ENCODE measurements around the gene SPACA7. TPM values are rescaled to one million over a fixed set of nuclear protein-coding genes. Genes with fewer than 3 reads are reported as not detected.

SPACA7 gene
- total and polyA plus RNA-seq, 9 of the 15 experiments (the other 6 are each of a cell fraction or from before 2014, with no cell fraction given): not detected

GRCh38 chr13:112479389-112479788 lies 103.2 kb downstream of the SPACA7 start:
- no peak for ATAC-seq
- no peaks in the 10 kb centered on the region for H3K9me1 ChIP-seq (ENCODE audit: control insufficient read depth, insufficient read depth, low read length)
- intact Hi-C loops (cut with micrococcal nuclease): no loop called here
- H3K79me2 ChIP-seq (ENCODE audit: control insufficient read depth, insufficient read depth, low read length): no peaks in the 10 kb centered on the region
- in situ Hi-C loops (cut with MboI): no loop called here
- no peak for FAIRE-seq
- H3K4me2 ChIP-seq (ENCODE audit: insufficient read depth, low read length): no peak overlapping the region
- H3K9ac ChIP-seq (ENCODE audit: insufficient read depth in 1 of 2, low read depth in 2 of 2, low read length in 2 of 2): no peak overlapping the region
- no peaks in the 10 kb centered on the region for H3K9me3 ChIP-seq (replicated peaks; ENCODE audit: control insufficient read depth, insufficient read depth, low read depth, low read length)
- ChIA-PET CTCF (ENCODE audit: low intra/inter-chr PET ratio) (no interaction called here), POLR2A (interaction anchor here (0.7 kb wide), 1 partner anchor 36 kb away, joined by 4 read pairs; no protein-coding TSS in a partner anchor)
- DNase-seq (ENCODE audit: extremely low read depth in 1 of 4, low spot score in 3 of 4): no peak
- no peak overlapping the region for H3K27ac ChIP-seq (ENCODE audit: extremely low read depth, low read depth, low read length)
- no TSS peak for BruUV-seq (replicated peaks)
- no peaks in the 10 kb centered on the region for H3K36me3 ChIP-seq (ENCODE audit: control insufficient read depth, insufficient read depth, low read length)
- no peak overlapping the region for H3K4me3 ChIP-seq
- no peak overlapping the region for H2AFZ ChIP-seq (ENCODE audit: low read depth, low read length)
- no peaks in the 10 kb centered on the region; a peak in 1 of 5 replicates for H3K27me3 ChIP-seq (ENCODE audit: control insufficient read depth in 2 of 2, insufficient read depth in 2 of 2, low read length in 2 of 2)
- TF ChIP-seq ZKSCAN8 (CRISPR knock-in tag; IDR thresholded peaks at IDR 0.05) (no peak), NCOA6 (IDR thresholded peaks at IDR 0.05) (no peak), ATF7 (IDR thresholded peaks at IDR 0.05) (no peak), TCF15 (CRISPR knock-in tag; IDR thresholded peaks at IDR 0.05) (no peak), MGA (IDR thresholded peaks at IDR 0.05) (no peak), IRF1 (CRISPR knock-in tag; IDR thresholded peaks at IDR 0.05; ENCODE audit: borderline replicate concordance) (no peak), PHB (CRISPR knock-in tag; IDR thresholded peaks at IDR 0.05) (no peak), ZC3H8 (IDR thresholded peaks at IDR 0.05) (no peak), HDAC1 (IDR thresholded peaks at IDR 0.05) (no peak)
- no peaks in the 10 kb centered on the region for H4K20me1 ChIP-seq (replicated peaks; ENCODE audit: control insufficient read depth, insufficient read depth, low read length)
- no peaks in the 10 kb centered on the region for H3K4me1 ChIP-seq (replicated peaks in 1 of 2; ENCODE audit: control insufficient read depth in 2 of 2, insufficient read depth in 2 of 2, low read length in 2 of 2)
- 49% methylated on average over 7 of the region's 7 CpGs for WGBS (ENCODE audit: insufficient coverage, low coverage, missing lambda C conversion rate)

Data from K562 (cell line).